NCI-H1930 (cell line): ENCODE measurements around the gene PKN2.
"Not testable (repeated sequence)": the region's sequence is repeated elsewhere in the genome, so short reads cannot be mapped to it uniquely, and the experiment has no call there.

Experiments used
- DNase-seq, 2 experiments: peaks; one replicate each; lab custom pipeline; 2025; lab: John Stamatoyannopoulos, UW

The PKN2 gene

DNA sequence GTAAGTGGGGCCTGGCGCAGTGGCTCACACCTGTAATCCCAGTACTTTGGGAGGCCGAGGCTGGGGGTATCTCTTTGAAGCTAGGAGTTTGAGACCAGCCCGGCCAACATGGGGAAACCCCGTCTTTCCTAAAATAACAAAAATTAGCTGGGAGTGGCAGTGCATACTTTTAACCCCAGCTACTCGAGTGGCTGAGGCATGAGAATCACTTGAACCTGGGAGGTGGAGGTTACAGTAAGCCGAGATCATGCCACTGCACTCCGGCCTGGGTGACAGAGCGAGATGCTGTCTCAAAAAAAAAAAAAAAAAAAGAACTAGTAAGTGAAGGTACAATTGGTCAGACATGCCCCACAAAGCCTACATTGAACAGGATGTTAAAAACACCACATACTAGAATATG is 196.6 kb downstream of the PKN2 start:
- not testable (repeated sequence) for DNase-seq

DNA sequence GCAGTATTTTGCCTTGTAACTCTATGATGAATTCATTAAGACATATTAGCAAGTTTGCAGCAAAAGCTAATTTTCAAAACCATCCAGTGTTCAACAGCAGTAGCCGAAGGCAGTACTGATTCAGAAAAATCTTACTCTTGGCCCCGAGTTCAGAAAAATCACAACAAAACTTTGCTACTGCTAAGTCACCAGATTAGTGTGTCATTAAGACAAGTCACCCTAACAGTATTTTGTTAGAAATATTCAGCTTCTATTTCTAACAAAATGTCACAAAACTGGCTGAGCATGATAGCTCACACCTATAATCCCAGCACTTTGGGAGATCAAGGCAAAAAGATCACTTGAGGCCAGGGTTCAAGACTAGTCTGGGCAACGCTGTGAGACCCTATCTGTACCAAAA is 199.1 kb downstream of the PKN2 start:
- no peak for DNase-seq
